ENCODE results near the gene SCUBE1. TPM values are rescaled to one million over a fixed set of nuclear protein-coding genes. Genes with fewer than 3 reads are reported as not detected.

SCUBE1 gene
- total RNA-seq, 1 donor from 2014 or later, result 0.51 TPM

DNA sequence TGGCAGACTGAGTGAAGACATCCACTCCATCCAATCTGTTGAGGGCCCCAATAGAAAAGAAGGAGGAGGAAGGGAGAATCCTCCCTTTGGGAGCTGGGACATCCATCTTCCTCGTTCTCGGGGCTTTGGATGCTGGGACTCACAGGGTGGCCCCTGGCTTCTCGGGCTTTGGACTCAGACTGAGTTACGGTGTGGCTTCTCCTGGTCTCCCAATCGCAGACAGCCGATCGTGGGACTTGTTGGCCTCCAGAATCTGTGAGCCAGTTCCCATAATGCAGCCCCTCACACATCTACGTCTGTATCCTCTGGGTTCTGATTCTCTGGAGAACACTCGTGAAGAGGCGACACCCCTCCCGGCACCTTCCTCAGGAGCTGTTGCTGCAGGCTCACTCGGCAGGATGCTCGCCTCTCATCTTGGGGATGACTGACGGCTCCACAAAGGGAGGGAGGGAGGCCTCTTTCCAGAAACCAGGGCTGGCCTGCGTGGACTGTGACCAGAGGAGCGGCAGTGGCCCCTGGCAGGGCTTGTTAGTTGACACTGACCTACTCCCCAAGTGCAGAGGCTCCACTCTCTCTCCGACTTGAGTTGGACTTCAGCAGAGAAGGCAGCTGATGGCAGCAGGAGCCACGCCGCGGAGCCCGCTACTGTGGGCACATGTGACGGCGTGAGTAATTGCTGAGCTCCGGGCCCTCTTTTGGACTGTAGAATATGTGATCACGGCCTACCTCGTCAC lies 141.5 kb downstream of the SCUBE1 start:
- no peak for DNase-seq (ENCODE audit: low read depth in 2 of 2)

DNA sequence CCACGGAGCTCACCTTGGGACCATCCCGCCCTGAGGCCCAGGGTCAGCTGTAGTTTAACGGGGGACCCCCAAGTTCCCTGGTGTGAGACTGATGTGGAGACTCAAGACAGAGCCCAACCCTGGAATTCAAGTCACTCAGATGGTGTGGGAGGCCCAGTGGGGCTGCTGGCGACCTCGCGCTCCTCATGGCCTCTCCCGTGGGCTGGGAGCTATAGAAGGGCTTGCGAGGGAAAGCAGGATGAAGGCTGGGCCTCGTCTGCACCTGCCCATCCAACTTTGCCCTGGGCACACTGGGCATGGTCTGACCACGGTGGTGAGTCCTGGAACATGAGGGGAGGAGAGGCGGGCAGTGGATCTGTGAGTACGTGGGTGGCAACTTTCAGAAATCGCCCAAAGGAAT lies 142.6 kb downstream of the SCUBE1 start:
- DNase-seq (ENCODE audit: low read depth in 2 of 2), result no peak

DNA sequence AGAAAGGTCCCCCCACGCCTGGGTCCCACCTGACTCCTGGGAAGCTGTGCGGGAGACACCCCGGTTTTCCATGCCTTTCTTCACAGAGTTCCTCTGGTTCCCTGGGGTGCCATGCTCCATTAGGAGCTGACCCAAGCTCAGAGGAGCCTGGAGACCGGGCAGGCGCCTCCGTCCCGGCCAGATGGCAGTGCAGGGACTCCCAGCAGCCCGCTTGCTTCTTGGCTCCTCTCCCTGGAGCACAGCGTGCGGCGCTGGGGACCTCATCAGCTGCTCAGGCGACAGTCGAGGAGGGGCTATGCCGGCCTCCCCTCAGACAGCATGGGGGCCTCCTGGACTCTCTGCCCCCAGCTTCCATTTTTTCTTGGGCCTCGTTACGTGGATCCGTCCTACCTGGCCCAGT lies 143.1 kb downstream of the SCUBE1 start:
- no peak for DNase-seq (ENCODE audit: low read depth in 2 of 2)

DNA sequence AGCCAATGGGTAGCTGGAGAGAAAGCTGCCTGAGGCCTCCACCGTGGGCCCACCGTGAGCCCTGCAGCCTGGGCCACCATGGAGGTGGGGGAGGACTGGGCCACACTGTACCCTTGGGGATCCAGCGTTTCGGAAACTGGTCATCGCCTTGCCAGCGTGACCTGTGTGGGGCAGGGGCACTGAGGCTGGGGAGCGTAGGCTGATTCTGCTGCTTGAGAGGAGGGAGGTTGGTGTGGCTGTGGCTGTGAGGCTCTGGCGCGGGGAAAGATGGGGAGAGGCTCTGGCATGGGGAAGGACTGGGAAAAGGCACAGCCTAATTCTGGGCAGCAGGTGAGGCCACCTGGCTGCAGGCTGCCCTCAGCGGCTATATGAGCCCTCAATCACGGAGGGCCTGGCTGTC lies 143.6 kb downstream of the SCUBE1 start:
- DNase-seq (ENCODE audit: low read depth in 2 of 2), result no peak

DNA sequence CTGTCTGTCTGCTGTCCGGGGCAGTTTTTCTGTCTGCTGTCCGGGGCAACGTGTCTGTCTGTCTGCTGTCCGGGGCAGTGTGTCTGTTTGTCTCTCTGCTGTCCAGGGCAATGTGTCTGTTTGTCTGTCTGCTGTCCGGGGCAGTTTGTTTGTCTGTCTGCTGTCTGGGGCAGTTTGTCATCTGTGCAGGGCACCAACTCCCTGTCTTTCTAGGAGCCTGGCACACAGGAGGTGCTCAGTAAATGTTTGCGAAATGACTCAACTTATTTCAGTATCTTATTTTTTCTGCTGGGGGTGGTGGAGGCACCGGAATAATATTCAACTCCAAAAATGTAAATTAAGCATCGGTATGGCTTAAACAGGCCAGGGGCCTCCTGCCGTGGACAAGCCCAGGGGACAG lies 144.2 kb downstream of the SCUBE1 start:
- no peak for DNase-seq (ENCODE audit: low read depth in 2 of 2)

DNA sequence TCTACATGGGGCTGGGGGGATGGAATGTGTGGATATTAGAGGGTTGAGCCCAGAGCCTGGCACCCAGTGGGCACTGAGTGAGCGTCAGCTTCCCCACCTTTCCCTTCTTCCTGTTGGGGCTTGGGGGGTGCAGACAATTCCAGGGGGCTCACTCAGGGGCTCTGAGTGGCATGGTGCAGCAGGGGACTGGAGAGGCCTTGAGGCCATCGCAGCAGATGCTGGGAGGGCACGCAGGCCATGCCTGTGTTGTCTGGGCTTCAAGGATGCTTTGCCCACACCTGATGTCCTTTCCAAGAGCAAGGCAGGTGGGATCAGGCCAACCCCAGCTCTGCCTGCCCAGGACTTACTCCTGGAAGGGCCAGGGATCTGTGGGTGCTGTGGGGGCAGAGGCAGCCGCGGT lies 145.0 kb downstream of the SCUBE1 start:
- DNase-seq (ENCODE audit: low read depth in 2 of 2), result no peak

DNA sequence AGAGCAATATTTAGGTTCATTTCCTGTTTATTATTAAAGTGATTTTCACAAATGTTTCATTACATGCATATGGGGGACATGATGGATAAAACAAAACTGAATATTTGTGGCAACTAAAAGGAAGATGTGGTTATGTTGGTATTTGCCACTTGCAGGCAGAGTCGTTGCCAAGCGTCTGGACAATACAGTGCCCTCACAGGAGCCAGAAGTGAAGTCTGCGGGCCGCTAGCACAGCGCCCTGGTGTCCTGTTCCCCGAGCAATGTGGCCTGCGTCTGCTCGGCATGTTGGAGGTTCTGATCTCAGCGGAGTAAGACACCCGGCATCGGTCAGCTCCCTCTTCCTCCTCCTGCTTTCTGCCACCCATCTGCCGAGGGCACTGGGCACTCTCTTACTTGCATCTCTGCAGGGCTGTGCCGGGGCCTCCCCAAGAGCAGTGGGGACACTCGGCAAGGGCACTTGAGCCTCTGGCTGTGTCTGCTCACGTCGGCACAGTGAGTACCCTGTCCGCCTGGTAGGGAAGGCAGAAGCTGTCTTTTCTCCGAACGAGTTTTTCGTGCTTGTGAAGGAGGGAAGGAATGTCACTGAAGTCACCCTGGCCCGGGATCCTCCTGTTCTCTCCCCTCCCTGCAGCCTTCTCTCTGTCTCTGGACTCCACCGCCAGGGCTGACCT lies 145.8 kb downstream of the SCUBE1 start:
- no peak for DNase-seq (ENCODE audit: low read depth in 2 of 2)

DNA sequence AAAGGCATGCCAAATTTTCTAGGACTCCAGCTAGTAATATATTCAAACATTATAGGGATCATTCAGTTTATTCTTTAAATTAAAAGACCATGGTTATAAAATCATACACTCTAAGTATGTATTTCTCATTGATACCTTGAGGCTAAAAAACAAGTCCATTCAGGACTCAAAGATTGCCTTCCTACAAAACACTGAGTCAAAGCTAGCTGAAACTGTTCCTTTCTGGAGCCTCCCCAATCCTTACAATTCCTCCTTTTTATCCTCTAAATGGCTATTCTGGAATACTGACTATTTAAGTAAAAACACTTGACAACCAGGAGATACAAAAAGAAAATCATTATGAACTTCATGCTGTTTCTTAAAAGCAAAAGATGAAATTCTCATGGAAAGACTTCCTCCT lies 151.3 kb downstream of the SCUBE1 start:
- no peak for DNase-seq (ENCODE audit: low read depth in 2 of 2)

DNA sequence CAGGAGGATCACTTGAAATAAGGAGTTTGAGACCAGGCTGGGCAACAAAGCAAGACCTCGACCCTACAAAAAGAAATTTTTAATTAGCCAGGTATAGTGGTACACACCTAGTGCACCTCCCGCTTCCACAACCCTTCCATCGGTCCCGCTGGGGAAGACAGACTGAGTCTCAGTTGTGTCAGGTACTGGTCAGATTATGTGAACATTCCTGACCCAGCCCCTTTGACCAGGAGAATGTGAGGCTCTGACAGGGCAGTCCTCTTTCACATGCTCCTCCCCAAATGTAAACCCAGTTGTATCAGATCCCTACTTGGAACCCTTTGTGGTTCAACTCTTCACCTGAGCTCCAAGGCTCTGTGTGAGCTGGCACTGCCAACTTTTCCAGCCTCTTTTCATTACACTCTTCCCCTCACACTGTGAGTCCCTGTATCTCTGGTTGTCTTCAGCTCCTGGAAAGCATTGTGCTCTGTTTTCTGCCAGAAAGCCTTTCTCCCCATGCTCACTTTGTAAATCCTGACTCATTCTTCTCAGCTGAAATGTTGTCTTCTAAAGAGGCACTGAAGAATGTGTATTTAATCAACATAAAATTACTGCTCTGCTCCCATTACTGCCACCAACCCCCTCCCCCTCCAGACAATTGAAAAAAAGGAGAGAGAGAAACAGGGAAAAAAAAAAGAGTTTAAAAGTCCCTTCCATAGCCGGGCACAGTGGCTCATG lies 154.2 kb downstream of the SCUBE1 start:
- DNase-seq (ENCODE audit: low read depth in 2 of 2), result no peak

DNA sequence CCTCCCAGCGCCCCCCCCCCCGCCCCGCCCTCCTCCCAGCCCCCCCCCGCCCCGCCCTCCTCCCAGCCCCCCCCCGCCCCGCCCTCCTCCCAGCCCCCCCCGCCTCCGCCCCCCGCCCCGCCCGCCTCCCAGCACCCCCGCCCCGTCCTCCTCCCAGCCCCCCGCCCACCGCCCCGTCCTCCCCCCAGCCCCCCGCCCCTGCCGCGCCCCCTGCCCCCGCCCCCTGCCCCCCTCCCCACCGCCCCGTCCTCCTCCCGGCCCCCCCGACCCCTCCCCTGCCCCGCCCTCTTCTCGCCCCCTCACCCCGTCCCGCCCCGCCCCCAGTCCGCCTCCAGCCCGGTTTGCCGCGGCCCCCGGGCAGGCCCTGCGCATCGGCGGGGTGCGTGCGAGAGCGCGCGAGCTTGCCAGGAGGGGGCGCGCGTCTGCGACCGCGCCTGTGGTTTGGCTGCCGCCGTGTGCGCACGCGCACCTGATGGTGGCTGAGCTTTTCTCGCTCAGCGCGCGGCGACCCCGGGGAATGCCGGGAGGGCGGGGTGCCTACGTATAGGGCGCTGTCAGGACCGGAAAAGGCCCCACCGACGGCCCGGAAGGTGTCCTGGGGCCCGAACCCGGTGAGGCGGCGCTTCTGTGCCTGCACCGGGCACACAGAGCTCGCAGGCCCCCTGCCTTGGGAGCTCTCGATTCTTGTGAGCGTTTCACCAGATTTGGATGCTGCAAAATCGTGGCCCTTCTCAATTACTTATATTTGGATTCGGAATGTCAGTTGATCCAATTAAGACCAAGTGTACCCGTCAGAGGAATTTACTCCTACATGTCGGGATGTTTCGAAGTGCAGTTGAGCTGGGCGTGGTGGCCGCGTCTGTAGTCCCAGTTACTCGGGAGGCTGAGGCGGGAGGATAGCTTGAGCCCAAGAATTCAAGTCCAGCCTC lies 155.7 kb downstream of the SCUBE1 start:
- peak; percentile 83 to 92 for DNase-seq (ENCODE audit: low read depth in 2 of 2)

DNA sequence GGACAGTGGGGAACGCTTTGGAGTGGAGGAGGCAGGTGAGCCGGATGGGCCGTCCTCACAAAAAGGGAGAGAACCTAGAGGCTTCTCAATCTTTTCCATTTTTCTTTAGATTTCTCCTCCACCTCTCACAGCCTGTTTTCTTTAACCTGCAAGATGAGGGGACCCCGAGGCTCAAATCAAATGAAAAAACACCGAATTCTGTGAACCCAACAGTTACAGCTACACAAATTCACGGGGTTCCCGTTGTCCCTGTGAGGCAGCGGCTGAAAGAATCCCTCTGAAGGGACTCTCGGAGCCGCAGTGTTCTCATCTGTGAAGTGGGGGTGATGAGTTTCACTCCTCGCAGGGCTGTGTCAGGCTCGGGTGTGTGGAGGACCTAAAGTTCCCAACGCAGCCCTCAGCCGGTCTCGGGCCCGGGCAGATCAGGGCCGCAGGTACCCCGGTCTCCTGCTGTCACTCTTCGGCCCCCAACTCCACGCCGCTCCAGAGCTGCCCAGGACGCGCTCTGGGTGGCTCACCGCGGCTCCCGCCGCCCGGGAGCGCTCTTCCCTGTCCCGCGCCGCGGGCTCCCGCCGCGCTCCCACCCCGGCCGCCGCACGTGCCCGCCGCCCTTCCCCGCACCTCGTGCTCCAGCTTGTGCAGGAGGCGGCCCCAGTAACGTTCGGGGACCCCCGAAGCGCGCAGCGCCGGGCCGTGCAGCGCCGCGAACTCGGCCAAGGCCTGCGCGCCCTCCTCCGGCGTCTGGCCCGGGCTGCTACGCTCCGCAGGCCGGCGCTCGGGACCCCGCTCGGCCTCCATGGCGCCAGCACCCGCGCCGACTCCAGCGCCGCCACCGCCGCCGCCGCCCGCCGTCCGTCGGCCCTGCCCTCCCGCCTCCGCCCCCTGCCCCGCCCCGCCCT lies 156.7 kb downstream of the SCUBE1 start, which contains the start of gene TTLL12:
Gene TTLL12, minus strand, starts transcription at position 863 of the 899 bp plus-strand sequence. Its CDS starts 65 bp downstream, at position 798.
- DNase-seq (ENCODE audit: low read depth in 2 of 2), result peak in 1 of 2 donors; percentile 68

DNA sequence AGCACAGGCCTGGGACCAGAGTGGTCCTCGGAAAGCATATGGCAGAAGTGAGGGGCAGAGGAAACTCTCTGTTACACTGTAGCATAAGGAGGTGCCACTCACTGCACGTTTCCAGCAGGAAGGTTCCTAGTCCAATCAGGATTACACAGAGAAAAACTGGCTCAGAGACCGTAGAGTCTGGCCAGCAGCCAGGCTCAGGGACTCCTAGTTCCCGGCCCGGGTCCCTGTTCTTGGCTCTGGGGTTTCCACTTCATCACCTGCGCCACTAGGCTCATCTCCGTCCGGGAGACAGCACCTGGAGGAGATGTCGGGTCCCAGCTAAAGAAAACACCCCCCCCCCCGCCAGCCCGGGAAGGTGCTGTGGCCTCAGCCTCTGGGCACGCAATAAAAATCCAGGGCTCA lies 157.3 kb downstream of the SCUBE1 start:
- peak in 1 of 2 donors; percentile 59 for DNase-seq (ENCODE audit: low read depth in 2 of 2)

DNA sequence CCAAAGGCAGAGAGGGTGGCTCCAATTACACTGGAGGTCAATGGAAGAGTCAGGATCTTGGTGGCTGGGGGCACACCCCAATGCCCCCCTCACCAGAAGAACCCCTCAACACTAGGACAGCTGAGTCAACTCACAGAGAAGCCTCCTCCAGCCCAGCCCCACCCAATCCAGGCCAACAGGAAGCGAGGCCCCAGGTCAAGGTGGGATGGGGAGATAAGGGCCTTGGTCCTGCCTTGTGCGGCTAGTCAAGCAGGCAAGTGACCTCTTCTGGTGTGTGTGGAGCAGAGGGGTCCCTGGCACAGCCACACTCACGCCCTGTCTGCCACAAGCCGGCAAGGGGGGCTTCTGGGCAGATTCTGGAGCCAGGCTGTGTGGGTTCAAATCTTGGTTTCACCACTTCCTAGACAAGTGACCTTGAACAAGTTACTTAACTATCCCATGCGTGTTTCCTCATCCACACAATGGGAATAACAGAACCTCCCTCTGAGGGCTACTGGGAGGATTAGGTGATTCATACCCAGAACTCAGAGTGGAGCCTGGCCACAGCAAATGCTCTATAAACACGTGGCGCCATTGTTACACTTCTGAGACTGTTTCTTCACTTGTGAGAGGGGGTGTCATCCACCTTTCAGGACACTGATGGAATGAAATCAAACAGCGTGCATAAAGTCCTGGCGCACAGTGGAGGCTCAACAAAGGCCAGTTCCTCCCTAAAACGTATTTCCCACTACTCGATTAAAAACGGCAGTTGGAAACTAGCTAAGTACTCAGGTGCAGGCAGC lies 159.5 kb downstream of the SCUBE1 start:
- peak in 1 of 2 donors; percentile 80 for DNase-seq (ENCODE audit: low read depth in 2 of 2)

DNA sequence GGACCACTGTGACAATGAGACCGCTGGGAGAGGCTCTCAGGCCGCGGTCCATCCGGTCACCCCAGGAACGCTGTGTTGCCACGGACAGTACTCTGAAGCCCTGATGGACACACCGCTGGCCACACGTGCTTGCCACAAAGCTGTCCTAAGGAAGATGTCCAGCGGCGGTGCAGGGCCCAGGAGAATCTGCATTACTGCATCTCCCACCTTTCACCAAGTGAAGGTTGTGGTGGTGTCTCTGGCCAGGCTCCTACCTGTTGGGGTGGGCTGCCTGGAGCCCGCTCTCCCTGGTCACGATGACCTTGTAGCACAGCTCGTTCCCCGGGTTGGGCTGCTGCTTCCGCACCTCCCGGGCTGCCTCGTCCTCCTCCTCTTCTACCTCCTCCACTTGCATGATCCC lies 160.4 kb downstream of the SCUBE1 start:
- DNase-seq (ENCODE audit: low read depth in 2 of 2), result no peak

DNA sequence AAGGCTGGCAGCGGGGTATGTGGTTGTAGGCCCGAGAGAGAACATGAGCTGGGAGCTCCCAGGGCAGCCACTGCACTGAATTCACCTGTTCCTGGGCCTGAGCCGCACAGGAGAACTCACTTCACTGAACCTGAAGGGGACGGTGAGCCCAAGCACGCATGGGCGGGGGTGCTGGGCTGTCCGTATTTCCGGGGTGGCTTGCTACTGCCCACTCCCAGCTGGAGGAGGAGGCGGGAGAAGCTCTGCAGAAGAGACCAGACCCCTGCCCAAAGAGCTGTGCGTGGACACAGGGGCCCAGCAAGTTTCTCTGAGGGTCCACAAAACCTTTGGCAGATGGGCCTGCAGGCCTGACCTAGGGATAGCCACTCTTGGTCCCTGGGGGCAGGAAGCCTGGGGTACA lies 161.1 kb downstream of the SCUBE1 start:
- no peak for DNase-seq (ENCODE audit: low read depth in 2 of 2)

DNA sequence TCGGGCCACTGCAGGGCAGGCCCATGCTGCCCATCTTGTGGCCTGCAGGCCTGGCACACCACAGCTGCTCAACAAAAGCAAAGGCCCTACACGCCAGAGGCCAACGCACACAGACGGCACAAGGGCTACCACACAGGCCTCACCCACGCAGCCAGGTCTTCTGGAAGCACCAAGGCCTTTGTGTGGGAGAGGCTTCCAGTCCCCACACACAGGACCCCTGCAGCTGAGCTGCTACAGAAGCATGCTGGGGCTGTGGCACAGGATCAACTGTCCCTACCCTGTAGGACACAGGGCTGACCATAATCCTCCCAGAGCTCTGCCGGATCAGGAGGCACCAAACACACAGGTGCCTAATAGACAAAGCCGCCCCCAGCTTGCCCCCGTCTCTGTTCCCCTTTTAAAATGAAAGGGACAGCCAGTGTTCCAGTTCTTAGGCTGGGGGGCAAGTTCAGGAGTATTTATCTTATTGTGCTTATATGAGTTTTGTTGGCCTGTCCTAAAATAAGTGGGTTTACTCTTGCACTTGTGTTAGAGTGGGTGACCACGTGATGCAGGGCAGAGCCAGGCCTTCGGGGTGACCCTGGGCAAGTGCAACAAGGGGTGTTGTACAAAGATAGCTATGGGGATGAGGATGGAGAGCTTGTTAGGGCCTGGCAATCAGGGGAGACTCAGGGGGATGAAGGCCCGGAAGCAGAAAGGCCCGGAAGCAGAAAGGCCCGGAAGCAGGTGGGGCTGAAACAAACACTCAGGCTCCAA lies 161.7 kb downstream of the SCUBE1 start:
- no peak for DNase-seq (ENCODE audit: low read depth in 2 of 2)

DNA sequence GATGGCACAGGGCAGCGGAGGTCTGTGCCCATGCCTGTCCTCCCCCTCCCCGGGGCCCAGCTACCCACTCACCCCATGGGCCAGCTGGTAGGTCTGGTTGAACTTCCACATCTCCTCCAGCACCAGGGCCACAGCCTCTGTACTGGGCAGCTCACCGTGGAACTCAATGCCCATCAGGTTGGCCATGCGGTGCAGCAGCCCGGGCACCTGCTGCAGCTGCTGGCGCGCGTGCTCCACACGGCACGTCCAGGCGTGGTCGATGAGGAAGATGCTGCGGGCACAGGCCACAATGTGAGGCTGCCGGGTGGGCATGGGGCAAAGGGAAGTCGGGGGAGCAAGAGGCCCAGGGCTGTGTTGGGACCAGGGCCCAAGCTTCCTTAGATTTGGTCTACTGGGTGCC lies 162.5 kb downstream of the SCUBE1 start:
- DNase-seq (ENCODE audit: low read depth in 2 of 2), result no peak

DNA sequence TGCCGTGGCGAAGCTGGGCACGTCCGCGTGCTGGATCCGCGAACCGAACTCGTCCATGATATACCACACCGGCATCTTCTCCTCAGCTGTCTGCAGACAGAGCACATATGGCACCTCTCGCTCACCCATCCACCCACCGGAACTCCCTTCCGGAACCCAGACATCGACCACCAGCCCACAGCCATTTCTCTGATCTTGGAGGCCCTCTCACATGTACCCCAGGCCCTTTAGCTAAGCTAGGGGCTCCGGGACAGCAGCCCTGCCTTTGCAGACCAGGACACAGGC lies 163.3 kb downstream of the SCUBE1 start:
- no peak for DNase-seq (ENCODE audit: low read depth in 2 of 2)

Data from dermis microvascular lymphatic vessel endothelial cell (primary cell).